Adipocyte (in vitro differentiated cells): ENCODE results near the gene EML6.
"Not testable (repeated sequence)": the region's sequence is repeated elsewhere in the genome, so short reads cannot be mapped to it uniquely, and the experiment has no call there.

Source experiments
- DNase-seq: peaks from one replicate; pipeline ENCODE4 v3.0.0-alpha.2; 2015; ENCODE audit warnings: low read depth
- H3K27me3 ChIP-seq: replicated peaks from 2 replicates; pipeline ENCODE4 v1.7.0; 2013; ENCODE audit warnings: mild to moderate bottlenecking, low read length, moderate library complexity; ENCODE audit not compliant: control insufficient read depth, insufficient read depth
- H3K36me3 ChIP-seq: 2 replicates; pipeline ENCODE4 v1.7.0; 2013; ENCODE audit warnings: low read length, mild to moderate bottlenecking, moderate library complexity; ENCODE audit not compliant: control insufficient read depth, insufficient read depth, severe bottlenecking
- H3K4me1 ChIP-seq: 2 replicates; pipeline ENCODE4 v1.7.0; 2013; ENCODE audit warnings: mild to moderate bottlenecking, low read length, moderate library complexity; ENCODE audit not compliant: control insufficient read depth, insufficient read depth
- H3K4me3 ChIP-seq: 2 replicates; pipeline ENCODE4 v1.7.0; 2013; ENCODE audit warnings: mild to moderate bottlenecking, low read length, moderate library complexity
- H3K9ac ChIP-seq: 2 replicates; pipeline ENCODE4 v1.7.0; 2013; ENCODE audit warnings: mild to moderate bottlenecking, low read length, moderate library complexity
- H3K9me3 ChIP-seq: 2 replicates; pipeline ENCODE4 v1.7.0; 2013; ENCODE audit warnings: mild to moderate bottlenecking, low read length, moderate library complexity; ENCODE audit not compliant: control insufficient read depth

EML6 gene

DNA sequence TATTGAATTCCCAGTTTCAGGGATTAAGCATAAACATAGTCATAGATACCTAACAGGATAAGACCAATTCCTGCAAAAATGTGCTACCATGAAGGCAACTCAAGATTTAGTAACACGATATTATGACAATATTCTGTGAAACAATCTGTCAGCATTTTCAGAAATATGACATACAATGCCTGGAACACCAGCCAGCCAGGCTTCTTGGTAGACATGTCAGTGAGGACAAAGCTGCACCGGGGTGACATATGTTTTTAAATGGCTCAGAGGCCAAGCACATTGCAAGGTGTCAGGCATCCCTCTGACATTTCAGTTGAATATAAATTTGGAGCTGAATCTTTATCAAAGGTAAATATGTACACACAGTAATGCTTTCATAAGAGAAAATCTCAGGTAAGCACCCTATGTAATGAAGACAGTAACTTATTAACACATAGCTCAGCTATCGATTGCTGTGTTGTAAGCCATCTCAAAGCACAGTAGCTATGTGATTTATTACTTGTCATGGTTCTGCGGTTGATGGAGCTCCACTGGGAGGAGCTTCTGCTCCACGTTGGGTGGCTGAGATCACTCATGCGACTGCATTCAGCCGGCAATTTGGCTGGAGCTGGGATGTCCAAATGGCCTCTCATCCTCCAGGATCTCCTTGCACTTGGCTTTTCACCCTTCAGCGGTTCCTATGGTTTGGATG is 31.9 kb upstream of the EML6 start:
- Histone ChIP-seq H3K27me3 (peaks cover 4% of the 10 kb centered on the region), H3K9me3 (no peaks in the 10 kb centered on the region), H3K9ac (no peak overlapping the region), H3K36me3 (no peaks in the 10 kb centered on the region), H3K4me3 (no peak overlapping the region), H3K4me1 (no peaks in the 10 kb centered on the region)
- no peak for DNase-seq

GRCh38 chr2:54692556-54692955 is 30.9 kb upstream of the EML6 start:
- Histone ChIP-seq H3K4me1 (no peaks in the 10 kb centered on the region), H3K9ac (no peak overlapping the region), H3K36me3 (no peaks in the 10 kb centered on the region), H3K4me3 (no peak overlapping the region), H3K9me3 (no peaks in the 10 kb centered on the region), H3K27me3 (peaks cover 4% of the 10 kb centered on the region)
- no peak for DNase-seq

- H3K27me3 ChIP-seq = no peaks in the 10 kb centered on the region
- H3K4me3 ChIP-seq = no peak overlapping the region
- peaks cover 6% of the 10 kb centered on the region for H3K9me3 ChIP-seq
These were observed 28.1 kb upstream of the EML6 start for GRCh38 chr2:54695378-54695777.

GRCh38 chr2:54697934-54698333 is 25.5 kb upstream of the EML6 start:
- DNase-seq = no peak
- Histone ChIP-seq H3K36me3 (no peaks in the 10 kb centered on the region), H3K9me3 (peaks cover 9% of the 10 kb centered on the region), H3K9ac (no peak overlapping the region), H3K4me3 (no peak overlapping the region), H3K4me1 (no peaks in the 10 kb centered on the region), H3K27me3 (no peaks in the 10 kb centered on the region)

More at GRCh38 chr2:54695378-54695777, 28.1 kb upstream of the EML6 start:
- no peaks in the 10 kb centered on the region for H3K4me1 ChIP-seq
- H3K9ac ChIP-seq = no peak overlapping the region
- no peaks in the 10 kb centered on the region for H3K36me3 ChIP-seq
- no peak for DNase-seq

GRCh38 chr2:54698926-54699325 is 24.5 kb upstream of the EML6 start:
- DNase-seq, H3K36me3 ChIP-seq, H3K4me1 ChIP-seq, H3K27me3 ChIP-seq, H3K9ac ChIP-seq, H3K4me3 ChIP-seq: not testable (repeated sequence)
- peaks cover 13% of the 10 kb centered on the region for H3K9me3 ChIP-seq

- no peak for DNase-seq
- Histone ChIP-seq H3K36me3 (no peaks in the 10 kb centered on the region), H3K9me3 (peaks cover 13% of the 10 kb centered on the region), H3K9ac (no peak overlapping the region), H3K4me3 (no peak overlapping the region), H3K4me1 (peaks cover 7% of the 10 kb centered on the region), H3K27me3 (no peaks in the 10 kb centered on the region)
These were observed 23.8 kb upstream of the EML6 start for GRCh38 chr2:54699665-54700064.

- Histone ChIP-seq H3K36me3 (no peaks in the 10 kb centered on the region), H3K4me1 (peaks cover 7% of the 10 kb centered on the region), H3K9ac (no peak overlapping the region), H3K4me3 (no peak overlapping the region), H3K9me3 (peaks cover 13% of the 10 kb centered on the region), H3K27me3 (no peaks in the 10 kb centered on the region)
- no peak for DNase-seq
These were observed 22.4 kb upstream of the EML6 start for GRCh38 chr2:54701029-54701428.

DNA sequence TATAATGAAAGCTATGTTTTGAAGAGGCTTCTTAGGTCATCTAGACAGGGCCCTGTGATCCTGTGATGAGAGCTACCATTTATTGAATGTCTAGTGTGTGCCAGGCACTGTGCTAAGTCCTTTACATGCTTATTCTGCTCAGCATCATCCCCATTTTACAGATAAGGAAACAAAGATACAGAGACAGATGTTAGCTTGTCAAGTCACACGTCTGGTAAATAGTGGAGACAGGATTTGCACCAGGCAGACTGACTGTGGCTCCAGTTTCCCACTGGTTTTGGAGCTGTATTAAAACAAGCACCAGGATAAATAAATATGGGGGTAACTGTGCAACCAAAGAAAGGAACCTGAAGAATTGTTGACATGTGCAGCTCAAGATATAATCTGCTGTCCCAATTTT is 19.2 kb upstream of the EML6 start:
- Histone ChIP-seq H3K36me3 (no peaks in the 10 kb centered on the region), H3K4me3 (no peak overlapping the region), H3K4me1 (peaks cover 7% of the 10 kb centered on the region), H3K9me3 (peaks cover 7% of the 10 kb centered on the region), H3K27me3 (no peaks in the 10 kb centered on the region), H3K9ac (no peak overlapping the region)
- DNase-seq = no peak

GRCh38 chr2:54704688-54705605 is 18.5 kb upstream of the EML6 start:
- no peaks in the 10 kb centered on the region for H3K27me3 ChIP-seq
- DNase-seq = peak; percentile 87
- peaks cover 7% of the 10 kb centered on the region for H3K4me1 ChIP-seq
- no peak overlapping the region for H3K4me3 ChIP-seq
- no peaks in the 10 kb centered on the region for H3K36me3 ChIP-seq
- peaks cover 7% of the 10 kb centered on the region for H3K9me3 ChIP-seq
- H3K9ac ChIP-seq = no peak overlapping the region

DNA sequence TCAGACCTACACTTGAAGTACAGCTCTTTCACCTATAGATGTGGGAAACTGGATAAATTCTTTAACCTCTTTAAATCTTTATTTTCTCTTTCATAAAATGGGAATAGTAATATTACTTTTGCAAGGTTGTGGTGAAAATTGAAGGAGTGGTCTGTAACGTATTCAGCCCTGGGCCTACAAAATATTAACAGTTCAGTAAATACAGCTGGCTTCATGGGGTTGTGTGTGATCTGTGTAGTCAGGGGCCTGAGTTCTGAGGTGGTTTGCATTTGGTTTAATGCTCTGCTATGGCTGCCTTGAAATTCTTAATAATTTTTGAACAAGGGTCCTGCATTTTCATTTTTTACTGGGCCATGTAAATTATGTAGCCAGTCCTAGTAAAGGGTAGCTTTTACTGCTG is 16.8 kb upstream of the EML6 start:
- Histone ChIP-seq H3K36me3 (no peaks in the 10 kb centered on the region), H3K4me1 (peaks cover 7% of the 10 kb centered on the region), H3K9ac (no peak overlapping the region), H3K4me3 (no peak overlapping the region), H3K27me3 (no peaks in the 10 kb centered on the region), H3K9me3 (peaks cover 7% of the 10 kb centered on the region)
- no peak for DNase-seq

DNA sequence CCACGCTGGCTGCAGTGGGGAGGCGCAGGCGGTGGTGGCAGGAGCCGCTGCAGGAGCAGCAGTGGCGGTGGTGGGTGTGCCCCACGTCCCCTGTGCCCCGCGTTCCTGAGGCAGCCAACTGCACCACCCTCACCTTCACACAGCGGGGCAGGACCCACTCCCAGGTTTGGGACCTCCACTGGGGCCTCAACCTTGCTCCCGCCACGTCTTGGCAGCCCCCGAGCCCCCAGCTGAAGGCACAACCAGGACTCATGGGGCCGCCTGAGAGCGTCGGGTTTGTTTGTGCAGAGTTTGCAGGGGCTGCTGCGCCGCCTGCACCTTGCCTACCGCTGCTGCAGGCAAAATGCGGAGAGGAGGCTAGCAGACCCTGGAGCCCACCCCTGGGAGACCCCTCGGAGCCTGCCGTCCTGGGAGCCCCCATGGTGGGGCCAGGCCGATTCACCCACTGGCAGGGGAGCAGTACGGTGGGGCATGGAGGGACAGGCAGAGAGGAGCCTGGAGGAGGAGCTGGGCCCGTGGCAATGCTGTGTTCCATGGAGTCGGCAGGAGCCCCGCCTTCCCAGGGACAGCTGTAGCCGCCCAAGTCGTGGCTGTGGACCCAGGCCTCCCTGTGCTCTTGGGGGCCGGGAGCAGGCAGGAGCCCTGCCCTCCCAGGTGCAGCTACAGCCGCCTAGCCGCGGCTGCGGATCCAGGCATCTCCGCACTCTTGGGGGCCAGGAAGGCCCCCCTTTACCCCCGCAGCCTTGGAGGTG is 14.7 kb upstream of the EML6 start:
- peak overlapping the region; percentile 33 for H3K9ac ChIP-seq
- H3K4me1 ChIP-seq = peaks cover 7% of the 10 kb centered on the region
- no peaks in the 10 kb centered on the region for H3K36me3 ChIP-seq
- DNase-seq = peak; percentile 20
- H3K9me3 ChIP-seq = no peaks in the 10 kb centered on the region
- peak overlapping the region; percentile 79 for H3K4me3 ChIP-seq
- H3K27me3 ChIP-seq = no peaks in the 10 kb centered on the region
